ENCODE results near the gene GOLGA8O.
"Not testable (repeated sequence)": the region's sequence is repeated elsewhere in the genome, so short reads cannot be mapped to it uniquely, and the experiment has no call there.

GRCh38 chr15:32426511-32426910 lies 28.9 kb downstream of the GOLGA8O start:
- not testable (repeated sequence) for TF ChIP-seq CTCF, POLR2A (IDR thresholded peaks at IDR 0.05)
